ENCODE results near the gene SDHA.
A peak's percentile ranks its signal among the peaks of the same experiment; 100 is the strongest.

The SDHA gene

GRCh38 chr5:217494-218456 is at the start of gene SDHA, which contains the start of gene CCDC127:
Gene SDHA (plus strand): TSS chr5:218320. CDS start chr5:218356, 36 bp downstream.
Gene CCDC127 (minus strand): TSS chr5:218153. CDS start chr5:216849, 1,304 bp downstream.
- DNase-seq (ENCODE audit: low spot score), result peak; percentile 93

- DNase-seq (ENCODE audit: low spot score), result no peak
Measured at GRCh38 chr5:169071-169727, 48.9 kb upstream of the SDHA start.

- no peak for DNase-seq (ENCODE audit: low spot score)
Measured at GRCh38 chr5:169728-170094, 48.4 kb upstream of the SDHA start.

GRCh38 chr5:170971-171800 is 46.9 kb upstream of the SDHA start:
- no peak for DNase-seq (ENCODE audit: low spot score)

GRCh38 chr5:171801-172331 is 46.3 kb upstream of the SDHA start:
- DNase-seq (ENCODE audit: low spot score), result no peak

GRCh38 chr5:172421-172820 is 45.7 kb upstream of the SDHA start:
- DNase-seq (ENCODE audit: low spot score), result no peak

GRCh38 chr5:172841-173251 is 45.3 kb upstream of the SDHA start:
- DNase-seq (ENCODE audit: low spot score), result no peak

- no peak for DNase-seq (ENCODE audit: low spot score)
Measured at GRCh38 chr5:173392-174290, 44.5 kb upstream of the SDHA start.

- DNase-seq (ENCODE audit: low spot score), result no peak
Measured at GRCh38 chr5:174291-174600, 43.9 kb upstream of the SDHA start.

GRCh38 chr5:174876-175465 is 43.1 kb upstream of the SDHA start:
- DNase-seq (ENCODE audit: low spot score), result no peak

GRCh38 chr5:176296-176823 is 41.8 kb upstream of the SDHA start:
- no peak for DNase-seq (ENCODE audit: low spot score)

GRCh38 chr5:178110-178509 is 40.0 kb upstream of the SDHA start:
- DNase-seq (ENCODE audit: low spot score), result no peak

- DNase-seq (ENCODE audit: low spot score), result no peak
Measured at GRCh38 chr5:179401-179800, 38.7 kb upstream of the SDHA start.

- DNase-seq (ENCODE audit: low spot score), result no peak
Measured at GRCh38 chr5:180286-180918, 37.7 kb upstream of the SDHA start.

- no peak for DNase-seq (ENCODE audit: low spot score)
Measured at GRCh38 chr5:181160-181559, 37.0 kb upstream of the SDHA start.

- DNase-seq (ENCODE audit: low spot score), result no peak
Measured at GRCh38 chr5:181566-181965, 36.6 kb upstream of the SDHA start.

GRCh38 chr5:182126-182525 is 36.0 kb upstream of the SDHA start:
- DNase-seq (ENCODE audit: low spot score), result no peak

GRCh38 chr5:184471-184870 is 33.6 kb upstream of the SDHA start:
- DNase-seq (ENCODE audit: low spot score), result no peak

GRCh38 chr5:185095-186070 is 32.7 kb upstream of the SDHA start:
- DNase-seq (ENCODE audit: low spot score), result no peak

All from globus pallidus (tissue), 1 donor.